ENCODE results near the gene TMEM35A.
"Not testable (repeated sequence)": the region's sequence is repeated elsewhere in the genome, so short reads cannot be mapped to it uniquely, and the experiment has no call there.

TMEM35A gene, protein sequence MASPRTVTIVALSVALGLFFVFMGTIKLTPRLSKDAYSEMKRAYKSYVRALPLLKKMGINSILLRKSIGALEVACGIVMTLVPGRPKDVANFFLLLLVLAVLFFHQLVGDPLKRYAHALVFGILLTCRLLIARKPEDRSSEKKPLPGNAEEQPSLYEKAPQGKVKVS

GRCh38 chrX:101078716-101079598 lies at the start of gene TMEM35A:
TSS of gene TMEM35A (plus strand) at chrX:101078879. CDS start at chrX:101079003, 124 bp downstream.
- DNase-seq (ENCODE audit: low read depth in 1 of 2, low spot score in 1 of 2): no peak

GRCh38 chrX:101029665-101030064 lies 49.0 kb upstream of the TMEM35A start:
- no peak for DNase-seq (ENCODE audit: low read depth in 1 of 2, low spot score in 1 of 2)

- DNase-seq (ENCODE audit: low read depth in 1 of 2, low spot score in 1 of 2): no peak
These were observed 41.4 kb upstream of the TMEM35A start for GRCh38 chrX:101037231-101037630.

- no peak for DNase-seq (ENCODE audit: low read depth in 1 of 2, low spot score in 1 of 2)
These were observed 38.5 kb upstream of the TMEM35A start for GRCh38 chrX:101040197-101040596.

GRCh38 chrX:101051153-101051548 lies 27.5 kb upstream of the TMEM35A start:
- no peak for DNase-seq (ENCODE audit: low read depth in 1 of 2, low spot score in 1 of 2)

DNA sequence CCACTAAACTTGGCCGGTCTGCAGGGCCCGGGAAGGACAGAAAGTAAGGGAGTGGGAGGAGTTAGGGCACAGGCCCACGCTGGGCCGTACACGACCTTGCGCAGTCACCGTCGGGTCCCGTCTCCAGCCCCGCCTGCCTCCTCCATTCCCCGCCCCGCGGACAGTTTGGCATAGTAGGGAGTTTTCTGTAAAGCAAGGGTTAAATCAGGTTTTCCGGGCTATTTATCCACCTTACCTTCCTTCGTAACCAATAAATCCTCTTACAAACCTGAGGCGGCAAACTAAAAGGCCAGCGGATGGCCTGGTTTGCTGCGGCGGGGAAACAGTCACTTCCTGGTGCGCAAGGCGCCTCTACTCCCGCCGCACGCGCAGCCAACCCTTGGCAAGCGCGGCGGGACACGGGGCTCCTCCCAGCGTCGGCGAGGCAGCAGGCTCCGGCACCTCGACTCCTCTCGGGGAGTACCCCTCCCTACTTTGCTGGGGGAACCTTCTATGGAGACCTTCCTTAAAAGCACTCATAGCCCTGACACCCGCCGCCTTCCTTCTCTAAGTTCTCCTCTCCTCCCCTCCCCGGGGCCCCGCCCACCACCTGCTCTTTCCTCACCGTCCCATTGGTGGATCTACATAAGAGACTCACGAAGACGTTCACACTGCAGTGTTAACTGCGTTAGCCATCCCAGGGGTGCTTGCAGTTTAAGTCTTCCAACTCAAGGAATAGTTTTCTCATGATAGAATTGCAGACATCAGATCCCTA lies 27.0 kb upstream of the TMEM35A start, which contains the start of gene TRMT2B:
Gene TRMT2B, minus strand, starts transcription at position 563 of the 754 bp plus-strand sequence. CDS start 9,822 bp downstream, outside the sequence.
- peak; percentile 63 for DNase-seq (ENCODE audit: low read depth in 1 of 2, low spot score in 1 of 2)

GRCh38 chrX:101056551-101056950 lies 22.1 kb upstream of the TMEM35A start:
- not testable (repeated sequence) for DNase-seq (ENCODE audit: low read depth in 1 of 2, low spot score in 1 of 2)

- no peak for DNase-seq (ENCODE audit: low read depth in 1 of 2, low spot score in 1 of 2)
These were observed 21.5 kb upstream of the TMEM35A start for GRCh38 chrX:101057093-101057714.

DNA sequence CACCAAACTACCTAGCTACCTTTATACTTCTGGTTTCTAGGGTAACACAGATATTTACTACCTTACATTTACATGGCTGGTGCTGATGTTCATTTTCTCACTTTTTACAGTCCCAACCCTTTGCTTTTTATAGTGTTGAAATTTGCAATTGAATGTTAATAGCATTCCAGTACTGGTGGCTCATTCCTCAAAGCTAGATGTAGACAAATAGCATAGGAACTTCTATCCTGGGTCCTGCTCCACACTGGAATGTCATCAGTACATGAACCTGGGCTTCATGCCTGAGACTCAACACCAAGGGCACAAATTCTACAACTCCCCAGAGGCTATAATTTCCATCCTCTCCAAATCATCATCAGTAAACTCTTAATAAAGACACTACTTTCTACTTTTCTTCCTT lies 16.5 kb upstream of the TMEM35A start:
- DNase-seq (ENCODE audit: low read depth in 1 of 2, low spot score in 1 of 2): no peak

DNA sequence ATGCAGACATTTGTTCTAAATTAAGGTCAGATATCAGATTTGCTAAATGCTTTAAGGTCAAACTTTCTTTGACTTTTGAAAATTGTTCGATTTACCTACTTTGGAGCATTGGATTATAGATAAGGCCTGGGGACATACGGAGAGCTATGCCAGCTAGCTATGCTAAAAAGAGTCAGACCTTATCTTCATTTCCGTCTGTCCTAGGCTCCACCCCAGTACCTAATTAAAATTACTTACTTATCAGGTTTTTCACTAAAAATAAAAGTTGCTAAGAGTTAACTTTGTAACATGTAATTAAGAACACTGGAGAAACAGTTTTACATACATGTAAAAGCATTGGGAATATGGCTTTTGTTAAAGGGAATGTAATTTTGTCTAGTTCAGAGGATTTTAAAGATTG lies 7.1 kb upstream of the TMEM35A start:
- DNase-seq (ENCODE audit: low read depth in 1 of 2, low spot score in 1 of 2): no peak

DNA sequence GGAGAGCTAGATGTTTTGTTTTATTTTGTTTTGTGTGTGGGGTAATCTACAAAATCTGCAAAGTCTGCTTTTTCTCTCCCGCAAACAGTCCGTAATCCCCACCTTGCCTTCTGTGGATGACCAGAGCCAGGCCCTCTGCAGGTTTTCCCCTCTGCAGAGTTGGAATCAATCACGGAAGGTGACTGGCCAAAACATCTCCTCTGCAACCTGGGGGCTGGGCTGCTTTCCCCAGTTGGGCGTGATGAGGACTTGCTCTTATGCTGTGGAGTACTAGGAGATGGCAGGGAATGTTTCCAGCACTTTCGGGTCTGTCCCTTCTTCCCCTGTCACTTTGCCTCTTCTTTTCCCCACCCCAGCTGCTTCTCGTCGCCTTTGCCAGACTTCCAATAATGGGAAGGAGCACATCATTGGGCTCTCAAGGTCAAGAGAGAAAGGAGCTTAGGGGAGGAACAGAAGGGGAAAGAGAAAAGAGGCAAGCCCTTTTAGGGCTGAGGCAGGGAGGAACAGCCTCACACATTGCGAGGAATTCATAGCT lies 1.1 kb downstream of the TMEM35A start:
- no peak for DNase-seq (ENCODE audit: low read depth in 1 of 2, low spot score in 1 of 2)

DNA sequence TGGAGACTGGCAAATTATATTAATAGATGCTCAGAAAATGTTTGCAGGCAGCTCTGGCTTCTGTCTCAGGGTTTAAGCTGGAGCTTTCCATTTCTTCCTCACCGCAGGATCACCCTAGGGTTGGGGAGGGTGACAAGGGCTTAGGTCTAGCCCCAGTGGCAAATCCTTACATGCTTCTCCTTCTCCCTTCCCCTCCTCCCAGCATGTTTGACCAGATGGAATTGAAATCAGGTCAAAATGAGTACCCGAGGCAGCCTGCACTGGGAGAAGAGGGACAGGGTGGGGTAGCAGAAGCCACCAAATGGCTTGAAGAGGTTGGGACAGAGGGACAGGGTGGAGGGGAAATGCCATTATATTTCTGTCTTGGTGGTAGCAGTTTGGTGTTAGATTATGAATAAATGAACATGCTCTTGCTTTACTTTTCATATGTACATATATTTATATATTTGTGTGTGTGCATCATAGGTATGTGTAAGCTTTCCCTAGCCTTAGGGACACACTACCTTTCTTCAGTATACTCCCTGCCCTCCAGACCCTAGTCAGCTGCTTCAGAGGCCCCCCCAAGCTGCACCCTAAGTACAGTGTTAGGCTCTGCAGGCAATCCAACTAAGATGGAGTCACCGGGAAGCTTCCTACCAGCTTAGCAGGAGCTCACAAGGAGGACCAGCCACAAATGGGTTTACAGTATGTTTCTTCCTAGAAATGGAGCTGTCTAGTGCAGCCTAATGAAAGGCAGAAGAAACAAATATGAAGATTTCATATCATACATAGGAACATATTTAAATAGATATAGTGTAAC lies 1.8 kb downstream of the TMEM35A start:
- no peak for DNase-seq (ENCODE audit: low read depth in 1 of 2, low spot score in 1 of 2)

DNA sequence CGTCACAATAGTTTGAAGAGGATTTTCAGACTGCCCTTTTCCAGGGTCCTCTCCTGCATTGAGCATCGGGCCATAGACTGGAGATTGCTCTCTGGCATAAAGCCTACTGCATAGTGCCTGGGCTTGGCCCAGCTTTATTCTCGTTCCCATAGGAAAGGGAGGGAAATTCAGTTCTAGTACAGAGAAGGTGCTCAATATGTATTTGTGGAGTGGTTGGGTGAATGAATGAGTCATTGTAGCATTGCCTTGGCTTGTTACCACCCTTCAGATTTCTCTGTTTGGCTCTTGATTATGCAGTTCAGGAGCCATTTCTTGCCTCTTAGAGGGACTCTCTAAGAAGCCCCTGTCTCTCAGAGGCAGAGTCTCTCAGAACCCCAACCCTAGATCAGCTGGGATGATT lies 2.6 kb downstream of the TMEM35A start:
- DNase-seq (ENCODE audit: low read depth in 1 of 2, low spot score in 1 of 2): no peak

GRCh38 chrX:101091817-101092216 lies 13.1 kb downstream of the TMEM35A start:
- DNase-seq (ENCODE audit: low read depth in 1 of 2, low spot score in 1 of 2): no peak

DNA sequence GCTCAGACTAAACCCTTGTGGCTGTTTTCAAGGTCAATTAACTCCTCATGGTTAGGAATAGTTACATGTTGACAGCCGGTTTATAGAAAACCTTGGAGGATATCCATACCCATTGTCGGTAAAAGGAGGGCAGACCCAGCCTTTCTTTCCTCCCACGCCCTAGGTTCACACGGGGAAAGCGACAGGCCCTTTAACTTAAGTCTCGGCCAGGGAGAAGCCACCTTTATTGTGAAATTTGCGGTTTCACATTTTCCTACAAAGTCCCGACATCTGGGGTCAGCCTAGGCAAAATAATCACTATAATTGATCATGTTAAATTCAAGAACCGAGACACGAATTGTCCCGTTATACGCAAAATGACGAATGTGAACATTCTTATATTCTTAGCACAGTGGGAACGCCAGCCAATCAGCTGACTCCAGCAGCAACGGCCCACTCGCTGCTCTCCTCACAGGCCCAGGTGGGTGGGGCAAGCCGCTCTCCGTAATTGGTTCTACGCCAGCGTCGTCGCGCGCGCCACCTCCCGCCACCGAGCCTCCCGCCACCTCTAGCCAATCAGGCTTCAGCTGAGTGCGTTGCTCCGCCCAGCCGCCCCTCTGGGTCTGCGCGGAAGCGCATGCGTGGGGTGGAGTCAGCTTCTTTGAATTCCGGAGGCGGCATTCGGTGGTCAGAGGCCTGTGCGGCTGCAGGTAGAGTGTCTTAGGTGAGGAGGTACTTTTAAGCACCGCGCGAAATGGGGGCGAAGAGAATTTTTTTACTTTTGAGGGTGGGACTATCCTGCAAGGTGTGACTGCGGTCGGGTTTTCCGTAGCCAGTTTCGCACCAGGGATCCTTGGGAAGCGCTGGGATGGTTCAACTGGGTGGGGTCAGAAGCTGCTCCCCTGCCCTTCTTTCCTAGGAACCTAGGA lies 19.1 kb downstream of the TMEM35A start, which contains the start of gene CENPI:
Gene CENPI, plus strand, starts transcription at position 659 of the 908 bp plus-strand sequence. CDS start 2,867 bp downstream, outside the sequence.
- peak; percentile 79 to 86 for DNase-seq (ENCODE audit: low read depth in 1 of 2, low spot score in 1 of 2)

- no peak for DNase-seq (ENCODE audit: low read depth in 1 of 2, low spot score in 1 of 2)
These were observed 29.6 kb downstream of the TMEM35A start for GRCh38 chrX:101108284-101108683.

DNA sequence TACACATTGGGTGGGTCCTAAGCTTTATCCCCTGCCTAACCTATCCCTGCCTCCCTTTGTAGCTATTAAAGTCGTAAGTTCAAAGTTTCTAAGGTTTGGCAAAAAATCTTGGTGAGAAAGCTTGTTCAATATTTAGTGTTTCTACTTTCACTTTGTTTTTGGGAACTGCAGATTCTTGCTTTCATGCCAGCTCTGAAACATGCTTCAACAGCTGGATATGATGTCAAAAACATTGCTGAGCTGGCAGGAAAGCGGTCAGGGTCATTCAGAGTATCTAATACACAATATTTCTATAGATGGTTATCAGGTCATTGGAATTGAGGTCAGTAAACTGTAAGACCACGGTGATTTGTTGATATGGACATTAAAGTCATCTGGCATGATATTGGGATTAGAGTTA lies 39.0 kb downstream of the TMEM35A start:
- DNase-seq (ENCODE audit: low read depth in 1 of 2, low spot score in 1 of 2): no peak

- DNase-seq (ENCODE audit: low read depth in 1 of 2, low spot score in 1 of 2): no peak
These were observed 57.6 kb downstream of the TMEM35A start for GRCh38 chrX:101136235-101136634.

Measured in activated T-helper 1 cell treated with anti-CD3 and anti-CD28 coated beads, Interleukin-2, amount 50 U/mL, for 16 hours (primary cell).